ENCODE results near the gene NCCRP1. TPM values are rescaled to one million over a fixed set of nuclear protein-coding genes. Genes with fewer than 3 reads are reported as not detected.
A peak's percentile ranks its signal among the peaks of the same experiment; 100 is the strongest.

NCCRP1 gene
- total and polyA plus RNA-seq, 4 donors, result 0.05 to 0.97 (median 0.17) TPM

GRCh38 chr19:39246951-39247669 is 50.3 kb downstream of the NCCRP1 start:
- Histone ChIP-seq H3K27ac (ENCODE audit: low read depth in 1 of 2, low read length in 1 of 2) (no peak overlapping the region), H3K9ac (ENCODE audit: insufficient read depth in 1 of 2, low read length in 2 of 2) (no peak overlapping the region), H3K27me3 (ENCODE audit: control insufficient read depth in 3 of 3, insufficient read depth in 3 of 3, low read length in 2 of 3) (peaks cover 0 to 36% (median 22%) of the 10 kb centered on the region in 3 donors), H3K4me3 (no peak overlapping the region), H3K36me3 (ENCODE audit: control insufficient read depth in 4 of 4, insufficient read depth in 4 of 4, low read length in 4 of 4) (no peaks in the 10 kb centered on the region), H3K4me1 (ENCODE audit: control insufficient read depth in 5 of 5, insufficient read depth in 5 of 5, low read length in 5 of 5) (peaks cover 0 to 9% (median 0%) of the 10 kb centered on the region in 5 donors), H3K9me3 (ENCODE audit: control insufficient read depth in 4 of 4, insufficient read depth in 3 of 4, low read length in 3 of 4) (peaks cover 0 to 3% (median 0%) of the 10 kb centered on the region in 4 donors)
- TF ChIP-seq, protein P1, sequence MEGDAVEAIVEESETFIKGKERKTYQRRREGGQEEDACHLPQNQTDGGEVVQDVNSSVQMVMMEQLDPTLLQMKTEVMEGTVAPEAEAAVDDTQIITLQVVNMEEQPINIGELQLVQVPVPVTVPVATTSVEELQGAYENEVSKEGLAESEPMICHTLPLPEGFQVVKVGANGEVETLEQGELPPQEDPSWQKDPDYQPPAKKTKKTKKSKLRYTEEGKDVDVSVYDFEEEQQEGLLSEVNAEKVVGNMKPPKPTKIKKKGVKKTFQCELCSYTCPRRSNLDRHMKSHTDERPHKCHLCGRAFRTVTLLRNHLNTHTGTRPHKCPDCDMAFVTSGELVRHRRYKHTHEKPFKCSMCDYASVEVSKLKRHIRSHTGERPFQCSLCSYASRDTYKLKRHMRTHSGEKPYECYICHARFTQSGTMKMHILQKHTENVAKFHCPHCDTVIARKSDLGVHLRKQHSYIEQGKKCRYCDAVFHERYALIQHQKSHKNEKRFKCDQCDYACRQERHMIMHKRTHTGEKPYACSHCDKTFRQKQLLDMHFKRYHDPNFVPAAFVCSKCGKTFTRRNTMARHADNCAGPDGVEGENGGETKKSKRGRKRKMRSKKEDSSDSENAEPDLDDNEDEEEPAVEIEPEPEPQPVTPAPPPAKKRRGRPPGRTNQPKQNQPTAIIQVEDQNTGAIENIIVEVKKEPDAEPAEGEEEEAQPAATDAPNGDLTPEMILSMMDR (IDR thresholded peaks at IDR 0.05; ENCODE audit: control extremely low read depth, extremely low read depth), result no peak
- ATAC-seq (ENCODE audit: insufficient read depth, low FRiP score), result peak; percentile 14
- WGBS, 2 donors, result 24 to 29% methylated on average over 41 to 42 of the region's 42 CpGs
- peak in 1 of 3 donors; percentile 39 for DNase-seq

DNA sequence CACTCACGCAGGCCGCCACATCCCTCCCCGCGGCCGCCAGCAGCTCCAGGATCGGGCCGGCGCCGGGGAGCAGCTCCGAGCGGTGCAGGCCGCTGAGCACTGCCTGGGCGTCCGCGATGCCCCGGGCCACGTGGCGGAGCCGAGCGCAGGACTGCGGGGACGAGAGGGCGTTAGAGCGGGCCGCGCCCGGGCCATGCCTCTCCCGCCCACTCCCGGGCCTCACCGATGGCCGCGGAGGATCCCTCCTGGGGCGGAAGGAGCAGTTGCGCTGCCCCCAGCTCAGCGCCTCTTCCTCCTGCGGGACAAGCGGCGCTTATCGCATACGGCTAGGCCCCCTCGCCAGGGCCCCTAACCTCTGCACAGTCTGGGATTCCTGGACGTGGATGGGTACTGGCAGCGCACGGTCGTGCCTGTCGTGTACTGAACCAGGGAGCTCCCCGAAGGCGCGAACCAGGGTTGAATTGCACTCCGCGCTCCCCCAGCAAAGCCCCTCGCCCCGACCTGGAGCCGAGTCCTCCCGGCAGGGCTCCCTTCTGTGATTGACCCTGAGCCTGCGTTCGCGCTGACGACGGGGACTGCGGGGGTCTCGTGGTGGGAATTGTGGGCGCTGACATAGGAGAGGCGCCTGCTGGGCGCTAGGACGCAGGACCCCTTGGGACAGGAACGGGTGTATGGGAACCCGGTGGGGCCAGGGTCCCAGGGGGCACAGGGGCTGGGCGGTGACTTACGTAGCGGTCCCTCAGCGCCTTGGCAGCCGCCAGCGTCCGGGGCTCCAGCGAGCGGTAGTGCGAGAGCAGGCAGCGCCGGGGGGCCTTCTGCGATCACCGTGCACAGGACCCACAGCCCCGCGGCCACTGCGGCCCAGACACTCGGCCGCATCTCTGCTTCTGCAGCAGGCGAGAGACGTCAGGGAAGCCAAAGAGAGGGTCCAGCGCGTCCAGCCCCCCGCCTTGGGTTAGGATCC is 51.2 kb downstream of the NCCRP1 start:
- 18 to 46% methylated on average over 61 to 92 of the region's 92 CpGs for whole genome bisulfite sequencing, 2 donors
- Histone ChIP-seq H3K27me3 (ENCODE audit: control insufficient read depth in 3 of 3, insufficient read depth in 3 of 3, low read length in 2 of 3) (peaks cover 0 to 39% (median 22%) of the 10 kb centered on the region in 3 donors), H3K27ac (ENCODE audit: low read depth in 1 of 2, low read length in 1 of 2) (no peak overlapping the region), H3K4me1 (ENCODE audit: control insufficient read depth in 5 of 5, insufficient read depth in 5 of 5, low read length in 5 of 5) (peaks cover 0 to 9% (median 0%) of the 10 kb centered on the region in 5 donors), H3K9me3 (ENCODE audit: control insufficient read depth in 4 of 4, insufficient read depth in 3 of 4, low read length in 3 of 4) (peaks cover 0 to 3% (median 0%) of the 10 kb centered on the region in 4 donors), H3K9ac (ENCODE audit: insufficient read depth in 1 of 2, low read length in 2 of 2) (no peak overlapping the region), H3K36me3 (ENCODE audit: control insufficient read depth in 4 of 4, insufficient read depth in 4 of 4, low read length in 4 of 4) (no peaks in the 10 kb centered on the region), H3K4me3 (no peak overlapping the region)
- TF ChIP-seq, protein P1 (IDR thresholded peaks at IDR 0.05; ENCODE audit: control extremely low read depth, extremely low read depth), result no peak
- ATAC-seq (ENCODE audit: insufficient read depth, low FRiP score) (no peak), DNase-seq (peak in 1 of 3 donors; percentile 18)

GRCh38 chr19:39248806-39249205 is 52.0 kb downstream of the NCCRP1 start, which contains the start of gene IFNL4:
Gene IFNL4 (minus strand): TSS chr19:39248856.
- Histone ChIP-seq H3K9me3 (ENCODE audit: control insufficient read depth in 4 of 4, insufficient read depth in 3 of 4, low read length in 3 of 4) (peaks cover 0 to 3% (median 0%) of the 10 kb centered on the region in 4 donors), H3K36me3 (ENCODE audit: control insufficient read depth in 4 of 4, insufficient read depth in 4 of 4, low read length in 4 of 4) (no peaks in the 10 kb centered on the region), H3K27me3 (ENCODE audit: control insufficient read depth in 3 of 3, insufficient read depth in 3 of 3, low read length in 2 of 3) (peaks cover 0 to 41% (median 22%) of the 10 kb centered on the region in 3 donors), H3K27ac (ENCODE audit: low read depth in 1 of 2, low read length in 1 of 2) (no peak within 1 kb of the TSS), H3K9ac (ENCODE audit: insufficient read depth in 1 of 2, low read length in 2 of 2) (no peak within 1 kb of the TSS), H3K4me3 (no peak within 1 kb of the TSS), H3K4me1 (ENCODE audit: control insufficient read depth in 5 of 5, insufficient read depth in 5 of 5, low read length in 5 of 5) (peaks cover 0 to 9% (median 0%) of the 10 kb centered on the region in 5 donors)
- ATAC-seq (ENCODE audit: insufficient read depth, low FRiP score), result no peak
- DNase-seq, result no peak
- TF ChIP-seq, protein P1 (IDR thresholded peaks at IDR 0.05; ENCODE audit: control extremely low read depth, extremely low read depth), result no peak
- 52 to 63% methylated on average over 13 of the region's 13 CpGs for WGBS, 2 donors
